HG02884 (cell line): ENCODE data around the gene TXNL4A.

Experiments used
- ATAC-seq: cut with Tn5 transposase; IDR thresholded peaks from one replicate; pipeline ENCODE4 v1.9.1; 2021; ENCODE audit warnings: mild to moderate bottlenecking, moderate library complexity; ENCODE audit not compliant: unreplicated experiment

TXNL4A gene

DNA sequence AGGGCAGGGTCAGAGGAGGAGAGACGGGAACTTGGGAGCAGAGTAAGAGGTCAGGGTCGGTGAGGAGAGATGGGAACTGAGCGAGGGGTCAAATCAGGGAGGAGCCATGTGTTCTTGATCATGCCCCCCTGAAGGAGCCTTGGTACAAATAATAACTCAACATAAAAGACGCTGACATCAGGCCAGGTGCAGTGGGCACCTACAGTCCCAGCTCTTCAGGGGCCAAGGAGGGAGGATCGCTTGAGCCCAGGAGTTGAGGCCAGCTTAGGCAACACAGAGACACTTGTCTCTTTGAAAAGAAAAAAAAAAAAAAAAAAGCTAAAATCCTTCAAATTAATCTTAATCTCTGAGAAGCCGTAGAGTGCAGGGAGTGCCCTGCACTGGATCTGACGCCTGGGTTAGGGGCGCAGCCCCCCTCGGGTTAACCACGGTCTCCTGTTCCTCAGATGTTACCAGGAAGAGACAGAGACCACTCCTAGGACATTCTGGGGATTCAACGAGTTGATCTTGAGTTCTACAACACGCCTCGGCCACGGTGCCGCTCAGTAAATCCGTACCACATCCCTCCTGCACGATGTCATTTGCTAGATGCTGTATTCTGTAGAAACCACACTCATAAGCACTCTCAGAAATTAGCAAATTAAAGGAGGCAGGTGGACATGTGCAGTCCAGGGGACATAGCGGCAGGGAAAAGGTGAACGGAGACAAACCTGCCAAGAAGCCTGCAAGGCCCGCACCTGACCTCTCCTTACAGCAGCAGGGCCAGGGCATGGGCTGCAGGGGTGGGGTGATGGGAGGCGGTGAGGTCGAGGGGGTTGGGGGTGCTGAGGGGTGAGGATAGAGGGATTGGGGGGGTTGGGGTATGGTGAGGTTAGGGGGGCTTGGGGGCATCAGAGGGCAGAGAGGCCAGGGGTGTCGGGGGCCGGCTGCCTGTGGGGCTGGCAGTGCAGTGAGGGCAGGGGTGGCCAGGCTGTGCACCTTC is 66.1 kb downstream of the TXNL4A start:
- ATAC-seq: no peak
